Right ventricle myocardium superior (tissue), 1 donor: Measurements from ENCODE around the gene HMX1. TPM values are rescaled to one million over a fixed set of nuclear protein-coding genes. Genes with fewer than 3 reads are reported as not detected.
A peak's percentile ranks its signal among the peaks of the same experiment; 100 is the strongest.

Experiments used
- ATAC-seq: fragments of 200-7000 bp; cut with Tn5 transposase; one replicate; pipeline ENCODE4 v1.9.1; 2020; ENCODE audit warnings: mild to moderate bottlenecking; ENCODE audit not compliant: poor library complexity
- DNase-seq: peaks from one replicate; pipeline ENCODE4 v3.0.0-alpha.2; 2020
- intact Hi-C: fragments of 100-400 bp; cut with DNase I; formaldehyde crosslinking; loops from one replicate; pipeline ENCODE4 v1.11.2; 2022
- total RNA-seq: library from RNA; stranded (reverse); fragmentation: NEBNext Ultra II Directional; extraction: Animal tissue kit (Norgen Biotek cat#: 25700); gene quantifications from one replicate; pipeline ENCODE4 v1.2.1, GENCODE V29; 2021
- donor health status: DM: no; HTN: yes; CAD: no; lungs with severe emphysema.

Gene HMX1
- total RNA-seq, 1 donor from 2014 or later = not detected

- intact Hi-C loops = loop anchor here (10.0 kb wide), 1 partner anchor 307 kb away; no protein-coding TSS in a partner anchor
- DNase-seq = no peak
- no peak for ATAC-seq
These were observed 39.9 kb upstream of the HMX1 start for GRCh38 chr4:8911316-8912088.

GRCh38 chr4:8910822-8911315 is 39.2 kb upstream of the HMX1 start:
- DNase-seq = peak; percentile 23
- intact Hi-C loops = loop anchor here (10.0 kb wide), 1 partner anchor 306 kb away; no protein-coding TSS in a partner anchor
- ATAC-seq = no peak

- intact Hi-C loops = loop anchor here (10.0 kb wide), 1 partner anchor 305 kb away; no protein-coding TSS in a partner anchor
- ATAC-seq = no peak
- DNase-seq = peak; percentile 31
These were observed 38.6 kb upstream of the HMX1 start for GRCh38 chr4:8910100-8910821.

GRCh38 chr4:8909548-8909947 is 37.9 kb upstream of the HMX1 start:
- no peak for ATAC-seq
- intact Hi-C loops = no loop called here
- no peak for DNase-seq

GRCh38 chr4:8908206-8908893 is 36.7 kb upstream of the HMX1 start:
- intact Hi-C loops = no loop called here
- no peak for ATAC-seq
- DNase-seq = no peak

GRCh38 chr4:8907596-8908205 is 36.1 kb upstream of the HMX1 start:
- intact Hi-C loops = no loop called here
- DNase-seq (no peak), ATAC-seq (no peak)

- DNase-seq = no peak
- ATAC-seq = no peak
- intact Hi-C loops = no loop called here
These were observed 35.5 kb upstream of the HMX1 start for GRCh38 chr4:8906991-8907595.

GRCh38 chr4:8906668-8906970 is 35.0 kb upstream of the HMX1 start:
- ATAC-seq = no peak

GRCh38 chr4:8905773-8906667 is 34.4 kb upstream of the HMX1 start:
- peak; percentile 35 for DNase-seq
- intact Hi-C loops = no loop called here
- ATAC-seq = no peak

More at GRCh38 chr4:8906668-8906970, 35.0 kb upstream of the HMX1 start:
- DNase-seq = peak; percentile 8
- intact Hi-C loops = no loop called here

- intact Hi-C loops = no loop called here
- peak; percentile 10 for DNase-seq
- ATAC-seq = no peak
These were observed 33.7 kb upstream of the HMX1 start for GRCh38 chr4:8905226-8905772.

GRCh38 chr4:8904666-8905065 is 33.0 kb upstream of the HMX1 start:
- DNase-seq = peak; percentile 2
- intact Hi-C loops = no loop called here

GRCh38 chr4:8904041-8904501 is 32.4 kb upstream of the HMX1 start:
- intact Hi-C loops = no loop called here
- peak; percentile 18 for DNase-seq
- ATAC-seq = no peak

More at GRCh38 chr4:8904666-8905065, 33.0 kb upstream of the HMX1 start:
- ATAC-seq = no peak

- DNase-seq (no peak), ATAC-seq (no peak)
- intact Hi-C loops = no loop called here
These were observed 29.7 kb upstream of the HMX1 start for GRCh38 chr4:8901335-8901734.

- DNase-seq (peak; percentile 17), ATAC-seq (no peak)
- intact Hi-C loops = no loop called here
These were observed 28.9 kb upstream of the HMX1 start for GRCh38 chr4:8900588-8900987.

- intact Hi-C loops = no loop called here
- ATAC-seq (no peak), DNase-seq (no peak)
These were observed 26.8 kb upstream of the HMX1 start for GRCh38 chr4:8898419-8898818.

- no peak for DNase-seq
- ATAC-seq = no peak
- intact Hi-C loops = no loop called here
These were observed 25.9 kb upstream of the HMX1 start for GRCh38 chr4:8897251-8898167.
